ENCODE measurements around the gene OR8H2.
"Not testable (repeated sequence)": the region's sequence is repeated elsewhere in the genome, so short reads cannot be mapped to it uniquely, and the experiment has no call there.

The OR8H2 gene

DNA sequence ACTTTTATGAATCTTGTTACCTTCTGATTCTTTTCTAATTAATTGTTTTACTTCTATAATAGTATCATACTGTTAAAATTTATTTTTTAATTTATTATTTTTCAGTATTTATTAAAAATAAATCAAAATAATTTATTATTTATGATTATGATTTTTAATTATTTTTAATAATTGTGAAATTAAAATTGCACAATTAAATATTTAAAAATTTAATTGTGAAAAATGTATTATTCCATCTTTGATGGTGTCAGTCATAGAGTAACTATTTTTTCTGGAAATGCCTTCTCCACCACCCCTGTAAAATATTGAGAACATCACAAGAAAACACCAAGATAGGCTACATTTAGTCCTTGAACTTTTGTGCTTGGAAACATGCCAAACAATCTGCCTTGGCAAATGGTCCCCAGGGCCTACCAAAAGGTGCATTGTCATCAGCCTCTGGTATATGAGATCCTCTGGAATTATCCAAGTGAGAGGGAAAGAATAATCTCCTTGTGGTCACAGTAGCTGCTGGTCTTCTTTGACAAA lies at the start of gene OR8H2:
Gene OR8H2, plus strand, starts transcription at position 478 of the 528 bp plus-strand sequence. CDS start 1,356 bp downstream, outside the sequence.
- in situ Hi-C loops (cut with MboI; ENCODE audit: low sequenced_read_pairs), result no loop called here

DNA sequence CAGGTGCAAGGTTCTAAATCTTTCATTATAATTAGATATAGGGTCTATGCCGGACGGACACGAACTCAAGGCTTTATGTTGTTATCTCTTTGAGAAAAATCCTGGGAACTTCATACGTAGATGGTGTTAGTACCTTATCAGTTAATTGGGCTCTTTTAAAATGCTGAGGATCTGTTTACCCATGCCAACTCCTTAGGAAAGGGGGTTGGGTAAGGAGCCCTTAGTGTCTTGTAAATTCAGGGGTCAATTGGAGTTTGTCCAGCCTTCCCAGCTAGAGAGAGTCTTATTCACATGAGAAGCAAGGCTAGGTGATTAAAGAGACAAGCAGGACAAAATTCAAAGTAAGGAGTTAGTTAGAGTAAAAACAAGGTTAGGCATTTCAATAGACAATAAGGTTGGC lies 47.1 kb upstream of the OR8H2 start:
- in situ Hi-C loops (cut with MboI; ENCODE audit: low sequenced_read_pairs), result not testable (repeated sequence)

DNA sequence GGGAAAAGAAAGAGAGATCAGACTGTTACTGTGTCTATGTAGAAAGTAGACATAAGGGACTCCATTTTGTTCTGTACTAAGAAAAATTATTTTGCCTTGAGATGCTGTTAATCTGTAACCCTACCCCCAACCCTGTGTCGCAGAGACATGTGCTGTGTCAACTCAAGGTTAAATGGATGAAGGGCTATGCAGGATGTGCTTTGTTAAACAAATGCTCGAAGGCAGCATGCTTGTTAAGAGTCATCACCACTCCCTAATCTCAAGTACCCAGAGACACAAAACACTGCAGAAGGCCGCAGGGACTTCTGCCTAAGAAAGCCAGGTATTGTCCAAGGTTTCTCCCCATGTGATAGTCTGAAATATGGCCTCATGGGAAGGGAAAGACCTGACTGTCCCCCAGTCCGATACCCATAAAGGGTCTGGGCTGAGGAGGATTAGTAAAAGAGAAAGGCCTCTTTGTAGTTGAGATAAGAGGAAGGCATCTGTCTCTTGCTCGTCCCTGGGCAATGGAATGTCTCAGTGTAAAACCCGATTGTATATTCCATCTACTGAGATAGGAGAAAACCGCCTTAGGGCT lies 45.7 kb upstream of the OR8H2 start:
- in situ Hi-C loops (cut with MboI; ENCODE audit: low sequenced_read_pairs), result not testable (repeated sequence)

- in situ Hi-C loops (cut with MboI; ENCODE audit: low sequenced_read_pairs), result not testable (repeated sequence)
These were observed 45.2 kb upstream of the OR8H2 start for GRCh38 chr11:56058260-56058780.

DNA sequence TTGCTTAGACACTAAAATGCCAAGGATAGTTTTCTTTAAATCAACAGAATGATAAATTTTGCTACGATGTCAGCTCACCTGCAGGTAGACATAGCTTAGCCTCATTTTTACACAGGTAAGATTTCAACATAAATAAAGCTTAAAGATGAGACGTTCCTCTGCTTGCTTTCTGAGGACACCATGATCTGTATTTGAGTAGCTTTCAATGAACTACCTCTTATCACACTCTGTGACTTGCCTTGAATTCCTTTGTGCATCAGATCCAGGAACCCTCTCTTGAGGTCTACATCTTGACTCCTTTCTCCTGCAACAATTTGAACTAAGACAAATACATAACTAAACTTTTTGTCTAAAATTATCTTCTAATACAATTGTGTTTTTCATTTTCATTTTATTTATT lies 36.5 kb upstream of the OR8H2 start:
- in situ Hi-C loops (cut with MboI; ENCODE audit: low sequenced_read_pairs), result no loop called here

GRCh38 chr11:56089697-56090096 lies 13.8 kb upstream of the OR8H2 start:
- in situ Hi-C loops (cut with MboI; ENCODE audit: low sequenced_read_pairs), result no loop called here

GRCh38 chr11:56093008-56093407 lies 10.5 kb upstream of the OR8H2 start, which contains the start of gene OR8I2:
TSS of gene OR8I2 (plus strand) at chr11:56093308. CDS start at chr11:56093308, 0 bp downstream.
- in situ Hi-C loops (cut with MboI; ENCODE audit: low sequenced_read_pairs), result no loop called here

DNA sequence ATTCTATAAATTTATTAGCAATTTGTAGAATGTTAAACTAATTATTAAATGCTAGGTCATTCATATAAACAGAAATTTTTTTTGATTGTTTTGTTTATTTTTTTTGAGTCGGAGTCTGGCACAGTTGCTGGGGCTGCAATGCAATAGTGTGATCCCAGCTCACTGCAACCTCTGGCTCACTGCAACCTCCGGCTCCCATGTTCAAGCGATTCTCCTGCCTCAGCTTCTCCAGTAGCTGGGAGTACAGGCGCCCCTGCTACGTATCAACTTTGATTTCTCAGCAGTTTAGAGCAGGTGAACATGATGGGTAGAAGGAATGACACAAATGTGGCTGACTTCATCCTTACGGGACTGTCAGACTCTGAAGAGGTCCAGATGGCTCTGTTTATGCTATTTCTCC lies 18.6 kb downstream of the OR8H2 start, which contains the start of gene OR8H3:
Gene OR8H3, plus strand, starts transcription at position 301 of the 400 bp plus-strand sequence. Its CDS starts 0 bp downstream, at position 301.
- in situ Hi-C loops (cut with MboI; ENCODE audit: low sequenced_read_pairs), result no loop called here

DNA sequence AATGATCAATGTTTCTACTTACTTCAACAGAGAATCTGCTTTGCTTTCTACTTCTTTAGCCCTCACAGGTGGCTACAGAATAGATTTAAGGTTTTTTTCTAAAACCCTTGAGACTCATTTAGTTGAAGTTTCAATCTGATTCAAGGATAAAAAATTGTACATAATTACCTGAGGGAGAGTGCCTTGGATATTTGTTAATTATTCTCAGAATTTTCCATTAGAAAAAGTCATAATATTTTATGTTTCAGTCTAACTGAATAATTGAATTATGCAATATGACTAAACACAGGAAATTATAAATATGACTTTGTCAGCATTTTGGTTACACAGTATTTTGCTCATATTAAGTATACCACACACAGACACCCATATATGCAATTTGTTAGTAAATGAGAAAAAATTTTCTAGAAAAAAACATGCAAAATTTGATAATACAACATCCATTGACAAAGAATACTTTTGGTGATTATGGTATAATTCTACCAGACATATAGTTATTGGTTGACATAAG lies 36.7 kb downstream of the OR8H2 start, which contains the start of gene OR8J3:
Gene OR8J3, minus strand, starts transcription at position 51 of the 511 bp plus-strand sequence. CDS start 2,483 bp downstream, outside the sequence.
- in situ Hi-C loops (cut with MboI; ENCODE audit: low sequenced_read_pairs), result no loop called here

GRCh38 chr11:56143681-56144080 lies 40.2 kb downstream of the OR8H2 start:
- in situ Hi-C loops (cut with MboI; ENCODE audit: low sequenced_read_pairs), result not testable (repeated sequence)

DNA sequence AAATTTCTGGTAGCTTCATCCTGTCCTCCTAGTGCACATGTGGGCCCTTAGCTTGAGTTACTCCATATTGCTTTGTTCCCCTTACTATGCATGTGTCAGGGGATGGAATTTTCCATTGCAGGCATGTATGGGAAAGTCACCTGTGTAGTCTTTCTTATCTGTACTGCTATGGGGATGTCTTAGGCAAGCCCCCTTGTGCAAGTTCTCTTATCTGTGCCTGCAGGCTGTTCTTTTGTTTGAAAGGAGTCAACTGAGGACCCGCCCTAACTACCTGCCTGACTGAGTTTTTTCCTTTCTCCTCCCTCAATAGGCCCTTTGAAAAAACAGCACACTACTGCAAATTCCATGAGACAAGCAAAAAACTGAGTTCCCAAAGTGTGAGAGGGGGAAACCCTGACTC lies 47.9 kb downstream of the OR8H2 start:
- in situ Hi-C loops (cut with MboI; ENCODE audit: low sequenced_read_pairs), result no loop called here

DNA sequence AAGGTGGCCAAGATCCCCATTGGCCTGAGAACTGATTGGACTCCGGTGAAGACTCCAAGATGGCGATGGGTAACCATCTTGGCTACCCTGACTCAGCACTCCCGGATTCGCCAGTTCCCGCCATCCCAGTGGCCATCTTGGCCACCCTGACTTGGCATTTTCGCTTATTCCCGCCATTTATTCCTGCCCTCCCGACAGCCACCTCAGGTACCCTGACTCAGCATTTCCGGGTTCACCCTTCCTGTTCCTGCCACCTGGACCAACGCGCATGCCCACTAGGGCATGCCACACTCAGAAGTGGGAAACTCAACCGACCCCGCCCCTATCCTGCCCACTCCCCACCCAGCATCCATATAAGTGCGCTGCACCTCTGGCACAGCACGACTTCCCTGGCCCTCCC lies 48.8 kb downstream of the OR8H2 start:
- in situ Hi-C loops (cut with MboI; ENCODE audit: low sequenced_read_pairs), result no loop called here
